ENCODE data around the gene PTPN13. TPM values are rescaled to one million over a fixed set of nuclear protein-coding genes. Genes with fewer than 3 reads are reported as not detected.

PTPN13 gene
- total RNA-seq, 4 donors from 2014 or later = 7.9 to 13.7 (median 9.4) TPM

GRCh38 chr4:86685401-86685800 lies 91.3 kb downstream of the PTPN13 start:
- Histone ChIP-seq H3K27ac (replicated peaks in 1 of 4) (no peak overlapping the region), H3K4me1 (no peaks in the 10 kb centered on the region), H3K27me3 (no peaks in the 10 kb centered on the region), H3K9me3 (no peaks in the 10 kb centered on the region), H3K4me3 (no peak overlapping the region), H3K36me3 (no peaks in the 10 kb centered on the region)
- DNase-seq (ENCODE audit: extremely low spot score) = no peak
- TF ChIP-seq, protein P1, sequence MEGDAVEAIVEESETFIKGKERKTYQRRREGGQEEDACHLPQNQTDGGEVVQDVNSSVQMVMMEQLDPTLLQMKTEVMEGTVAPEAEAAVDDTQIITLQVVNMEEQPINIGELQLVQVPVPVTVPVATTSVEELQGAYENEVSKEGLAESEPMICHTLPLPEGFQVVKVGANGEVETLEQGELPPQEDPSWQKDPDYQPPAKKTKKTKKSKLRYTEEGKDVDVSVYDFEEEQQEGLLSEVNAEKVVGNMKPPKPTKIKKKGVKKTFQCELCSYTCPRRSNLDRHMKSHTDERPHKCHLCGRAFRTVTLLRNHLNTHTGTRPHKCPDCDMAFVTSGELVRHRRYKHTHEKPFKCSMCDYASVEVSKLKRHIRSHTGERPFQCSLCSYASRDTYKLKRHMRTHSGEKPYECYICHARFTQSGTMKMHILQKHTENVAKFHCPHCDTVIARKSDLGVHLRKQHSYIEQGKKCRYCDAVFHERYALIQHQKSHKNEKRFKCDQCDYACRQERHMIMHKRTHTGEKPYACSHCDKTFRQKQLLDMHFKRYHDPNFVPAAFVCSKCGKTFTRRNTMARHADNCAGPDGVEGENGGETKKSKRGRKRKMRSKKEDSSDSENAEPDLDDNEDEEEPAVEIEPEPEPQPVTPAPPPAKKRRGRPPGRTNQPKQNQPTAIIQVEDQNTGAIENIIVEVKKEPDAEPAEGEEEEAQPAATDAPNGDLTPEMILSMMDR (IDR thresholded peaks at IDR 0.05) = no peak
- TF ChIP-seq EP300 (IDR thresholded peaks at IDR 0.05) (no peak), POLR2AphosphoS5 (IDR thresholded peaks at IDR 0.05) (no peak), POLR2A (IDR thresholded peaks at IDR 0.05; ENCODE audit: low read depth) (no peak)
- WGBS = 52% methylated on average over 3 of the region's 3 CpGs
- intact Hi-C loops (cut with DNase I) = no loop called here

- DNase-seq (ENCODE audit: extremely low spot score) = no peak
- H3K4me1 ChIP-seq = no peaks in the 10 kb centered on the region
- H3K36me3 ChIP-seq = no peaks in the 10 kb centered on the region
- TF ChIP-seq EP300 (IDR thresholded peaks at IDR 0.05) (no peak), POLR2A (IDR thresholded peaks at IDR 0.05; ENCODE audit: low read depth) (no peak), POLR2AphosphoS5 (IDR thresholded peaks at IDR 0.05) (no peak)
- TF ChIP-seq, protein P1 (IDR thresholded peaks at IDR 0.05) = no peak
- no peaks in the 10 kb centered on the region for H3K9me3 ChIP-seq
- H3K27ac ChIP-seq (replicated peaks in 1 of 4) = no peak overlapping the region
- no peak overlapping the region for H3K4me3 ChIP-seq
- WGBS = 92% methylated on average over 3 of the region's 3 CpGs
- H3K27me3 ChIP-seq = no peaks in the 10 kb centered on the region
- intact Hi-C loops (cut with DNase I) = no loop called here
These were observed 92.6 kb downstream of the PTPN13 start for GRCh38 chr4:86686741-86687140.

DNA sequence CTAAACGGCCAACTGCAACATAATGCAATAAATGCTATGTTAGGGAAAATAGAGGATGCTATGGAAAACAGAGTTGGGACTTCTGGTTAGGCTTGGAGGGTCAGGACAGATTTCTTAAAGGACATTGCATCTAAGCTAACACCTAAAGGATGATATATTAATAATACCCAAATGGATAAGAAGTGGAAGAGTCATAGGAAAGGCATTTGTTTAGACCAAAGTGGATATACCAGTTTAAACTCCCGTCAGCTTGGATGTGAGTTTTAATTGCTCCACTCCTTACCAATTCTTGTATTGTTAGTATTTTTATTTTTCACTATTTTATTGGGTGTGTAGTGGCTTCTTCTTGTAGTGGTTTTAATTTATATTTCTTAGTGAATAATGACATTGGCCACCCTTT lies 93.9 kb downstream of the PTPN13 start:
- Histone ChIP-seq H3K9me3 (no peaks in the 10 kb centered on the region), H3K4me3 (no peak overlapping the region), H3K4me1 (no peaks in the 10 kb centered on the region), H3K27me3 (no peaks in the 10 kb centered on the region), H3K27ac (replicated peaks in 1 of 4) (no peak overlapping the region), H3K36me3 (no peaks in the 10 kb centered on the region)
- 94% methylated on average over 2 of the region's 2 CpGs for WGBS
- TF ChIP-seq POLR2AphosphoS5 (IDR thresholded peaks at IDR 0.05) = no peak
- no peak for TF ChIP-seq POLR2A (IDR thresholded peaks at IDR 0.05; ENCODE audit: low read depth)
- TF ChIP-seq, protein P1 (IDR thresholded peaks at IDR 0.05) = no peak
- TF ChIP-seq EP300 (IDR thresholded peaks at IDR 0.05) = no peak
- intact Hi-C loops (cut with DNase I) = no loop called here
- no peak for DNase-seq (ENCODE audit: extremely low spot score)

- no peak for DNase-seq (ENCODE audit: extremely low spot score)
- intact Hi-C loops (cut with DNase I) = no loop called here
- H3K4me3 ChIP-seq = no peak overlapping the region
These were observed 110.5 kb downstream of the PTPN13 start for GRCh38 chr4:86704601-86705000.

More at GRCh38 chr4:86704601-86705000, 110.5 kb downstream of the PTPN13 start:
- Histone ChIP-seq H3K4me1 (no peaks in the 10 kb centered on the region), H3K27ac (replicated peaks in 1 of 4) (no peak overlapping the region), H3K9me3 (no peaks in the 10 kb centered on the region), H3K27me3 (no peaks in the 10 kb centered on the region), H3K36me3 (no peaks in the 10 kb centered on the region)
- TF ChIP-seq, protein P1 (IDR thresholded peaks at IDR 0.05) = no peak
- TF ChIP-seq EP300 (IDR thresholded peaks at IDR 0.05) (no peak), POLR2A (IDR thresholded peaks at IDR 0.05; ENCODE audit: low read depth) (no peak), POLR2AphosphoS5 (IDR thresholded peaks at IDR 0.05) (no peak)
- WGBS = 93% methylated on average over 3 of the region's 3 CpGs

Measured in esophagus muscularis mucosa (tissue), 4 donors.